IMR-90 (cell line): Measurements from ENCODE around the gene BRD4. TPM values are rescaled to one million over a fixed set of nuclear protein-coding genes. Genes with fewer than 3 reads are reported as not detected.
A peak's percentile ranks its signal among the peaks of the same experiment; 100 is the strongest.

Experiments used
- ATAC-seq: fragments of 200-7000 bp; cut with Tn5 transposase; 2 replicates; pipeline ENCODE4 v1.9.1; 2020; ENCODE audit warnings: low read depth, mild to moderate bottlenecking, moderate library complexity
- BruUV-seq: library from RNA; stranded (reverse); fragments of 400-500 nt; replicated peaks from 2 replicates; lab custom pipeline; 2021; lab: Mats Ljungman, UMichigan
- CTCF ChIA-PET: fragments of 300-600 bp; formaldehyde crosslinking; extraction: SDS; loops from one replicate; lab custom pipeline; 2021; ENCODE audit warnings: antibody characterized with exemption; lab: Yijun Ruan, JAX
- POLR2A ChIA-PET: fragments of 300-600 bp; sonication (Branson Sonifier 250); formaldehyde crosslinking; loops from one replicate; lab custom pipeline; 2022; ENCODE audit warnings: antibody characterized with exemption; ENCODE audit not compliant: unreplicated experiment; lab: Charles Lee
- DNase-seq: peaks from one replicate; pipeline ENCODE4 v3.0.0; 2013
- H2AFZ ChIP-seq: replicated peaks from 2 replicates; pipeline ENCODE3; 2013; ENCODE audit warnings: low read length, mild to moderate bottlenecking; ENCODE audit not compliant: poor library complexity
- H2AK5ac ChIP-seq: 2 replicates; pipeline ENCODE4 v1.6.1; 2013; ENCODE audit warnings: low read depth, low read length, inconsistent platforms
- H2AK9ac ChIP-seq: replicated peaks from 2 replicates; pipeline ENCODE3; 2013; ENCODE audit warnings: mild to moderate bottlenecking, low read depth, low read length, moderate library complexity; ENCODE audit not compliant: poor library complexity
- H2BK120ac ChIP-seq: 2 replicates; pipeline ENCODE4 v1.6.1; 2013; ENCODE audit warnings: low read depth, low read length, inconsistent platforms
- H2BK15ac ChIP-seq: 3 replicates; pipeline ENCODE4 v1.6.1; 2013; ENCODE audit warnings: low read depth, low read length, inconsistent platforms
- H2BK20ac ChIP-seq: 2 replicates; pipeline ENCODE4 v1.6.1; 2013; ENCODE audit warnings: low read depth, mild to moderate bottlenecking, inconsistent platforms, low read length, moderate library complexity
- H2BK5ac ChIP-seq: 2 replicates; pipeline ENCODE4 v1.6.1; 2013; ENCODE audit warnings: mild to moderate bottlenecking, low read depth, low read length, inconsistent platforms; ENCODE audit not compliant: poor library complexity, severe bottlenecking
- H3K14ac ChIP-seq: replicated peaks from 2 replicates; pipeline ENCODE4 v1.6.1; 2013; ENCODE audit warnings: low read depth, low read length, inconsistent platforms
- H3K18ac ChIP-seq: 2 replicates; pipeline ENCODE4 v1.6.1; 2013; ENCODE audit warnings: low read depth, low read length, control low read depth
- H3K23ac ChIP-seq: 2 replicates; pipeline ENCODE4 v1.6.1; 2013; ENCODE audit warnings: low read depth, low read length, inconsistent platforms
- H3K27ac ChIP-seq: 2 replicates; pipeline ENCODE4 v1.5.1; 2013; ENCODE audit warnings: mild to moderate bottlenecking, control low read depth, low read length; ENCODE audit not compliant: insufficient read depth
- H3K27me3 ChIP-seq: 2 replicates; pipeline ENCODE4 v1.6.1; 2013; ENCODE audit warnings: low read length; ENCODE audit not compliant: control insufficient read depth, insufficient read depth
- H3K36me3 ChIP-seq: 2 replicates; pipeline ENCODE4 v1.6.1; 2013; ENCODE audit warnings: low read length, mixed read lengths; ENCODE audit not compliant: control insufficient read depth, insufficient read depth
- H3K4ac ChIP-seq: 2 replicates; pipeline ENCODE4 v1.6.1; 2013; ENCODE audit warnings: low read depth, low read length, inconsistent platforms
- H3K4me1 ChIP-seq: 2 replicates; pipeline ENCODE4 v1.6.1; 2013; ENCODE audit warnings: low read length, mixed read lengths; ENCODE audit not compliant: control insufficient read depth, insufficient read depth
- H3K4me2 ChIP-seq: 2 replicates; pipeline ENCODE4 v1.6.1; 2013; ENCODE audit warnings: low read depth, mild to moderate bottlenecking, control low read depth, low read length, moderate library complexity
- H3K4me3 ChIP-seq: 2 replicates; pipeline ENCODE4 v1.5.1; 2013; ENCODE audit warnings: low read depth, mild to moderate bottlenecking, control low read depth, low read length, moderate library complexity; ENCODE audit not compliant: insufficient read depth
- H3K56ac ChIP-seq: 2 replicates; pipeline ENCODE4 v1.6.1; 2013; ENCODE audit warnings: low read length, inconsistent platforms; ENCODE audit not compliant: insufficient read depth; ENCODE audit errors: extremely low read depth
- H3K79me1 ChIP-seq, 2 experiments: 2 replicates each; pipeline ENCODE4 v1.6.1; 2013; ENCODE audit warnings: low read length in 2 of 2, inconsistent platforms in 1 of 2, low read depth in 1 of 2
- H3K9ac ChIP-seq: 2 replicates; pipeline ENCODE4 v1.6.1; 2013; ENCODE audit warnings: low read depth, low read length, control low read depth
- H3K9me1 ChIP-seq: 2 replicates; pipeline ENCODE4 v1.6.1; 2013; ENCODE audit warnings: low read length, inconsistent platforms; ENCODE audit not compliant: insufficient read depth
- H3K9me3 ChIP-seq: 2 replicates; pipeline ENCODE4 v1.6.1; 2013; ENCODE audit warnings: low read length; ENCODE audit not compliant: control insufficient read depth, insufficient read depth
- H4K20me1 ChIP-seq: 2 replicates; pipeline ENCODE4 v1.6.1; 2013; ENCODE audit warnings: low read length, inconsistent platforms; ENCODE audit not compliant: insufficient read depth
- H4K5ac ChIP-seq: 2 replicates; pipeline ENCODE4 v1.6.1; 2013; ENCODE audit warnings: mild to moderate bottlenecking, low read depth, low read length, control low read depth
- H4K8ac ChIP-seq, 2 experiments: 2 replicates each; pipeline ENCODE4 v1.6.1; 2013; ENCODE audit warnings: low read depth in 2 of 2, low read length in 2 of 2, control low read depth in 1 of 2, inconsistent platforms in 1 of 2
- H4K91ac ChIP-seq: 2 replicates; pipeline ENCODE4 v1.6.1; 2013; ENCODE audit warnings: low read depth, low read length, inconsistent platforms; ENCODE audit not compliant: insufficient read depth
- BHLHE40 ChIP-seq: fragments of 150-350 bp; IDR thresholded peaks from 2 replicates; pipeline ENCODE4 v1.6.1; 2016; ENCODE audit warnings: mild to moderate bottlenecking, low read depth, low read length
- CEBPB ChIP-seq: IDR thresholded peaks from 2 replicates; pipeline ENCODE4 v1.6.1; 2012; ENCODE audit warnings: low read depth, low read length, improper control_type of control experiment
- CHD1 ChIP-seq: IDR thresholded peaks from 2 replicates; pipeline ENCODE4 v1.6.1; 2012; ENCODE audit warnings: low read depth, low read length, improper control_type of control experiment
- FOS ChIP-seq: fragments of 150-350 bp; IDR thresholded peaks from 2 replicates; pipeline ENCODE4 v1.6.1; 2016; ENCODE audit warnings: low read depth, low read length
- MAFK ChIP-seq: IDR thresholded peaks from 2 replicates; pipeline ENCODE4 v1.6.1; 2012; ENCODE audit warnings: low read depth, low read length, improper control_type of control experiment
- MAZ ChIP-seq: IDR thresholded peaks from 2 replicates; pipeline ENCODE4 v1.6.1; 2012; ENCODE audit warnings: low read depth, mild to moderate bottlenecking, low read length, improper control_type of control experiment, moderate library complexity, borderline replicate concordance
- NFE2L2 ChIP-seq: fragments of 150-350 bp; IDR thresholded peaks from 2 replicates; pipeline ENCODE4 v1.6.1; 2016; ENCODE audit warnings: low read depth, mild to moderate bottlenecking, low read length
- POLR2A ChIP-seq: IDR thresholded peaks from 2 replicates; pipeline ENCODE4 v1.6.1; 2012; ENCODE audit warnings: mild to moderate bottlenecking, low read depth, low read length
- RAD21 ChIP-seq: IDR thresholded peaks from 2 replicates; pipeline ENCODE4 v1.6.1; 2012; ENCODE audit warnings: low read length, improper control_type of control experiment
- RCOR1 ChIP-seq: IDR thresholded peaks from 2 replicates; pipeline ENCODE4 v1.6.1; 2012; ENCODE audit warnings: mild to moderate bottlenecking, low read length, improper control_type of control experiment; ENCODE audit not compliant: insufficient replicate concordance
- RFX5 ChIP-seq: IDR thresholded peaks from 2 replicates; pipeline ENCODE4 v1.8.0; 2012; ENCODE audit warnings: low read depth, mild to moderate bottlenecking, low read length, moderate library complexity
- SMC3 ChIP-seq: fragments of 150-350 bp; IDR thresholded peaks from 2 replicates; pipeline ENCODE4 v1.6.1; 2016; ENCODE audit warnings: low read depth, mild to moderate bottlenecking, antibody characterized with exemption, low read length, moderate library complexity
- WGBS, 2 experiments: methylation state at CpG; one replicate each; pipeline versions ENCODE4 v1.1.5 to v1.1.7; 2013; ENCODE audit warnings: missing lambda C conversion rate in 2 of 2; ENCODE audit not compliant: insufficient read length in 1 of 2; ENCODE audit errors: extremely low coverage in 2 of 2; 5-methylcytosine and 5-hydroxymethylcytosine counted together
- dilution Hi-C: fragments of 300-500 bp; cut with HindIII; formaldehyde crosslinking; loops from one replicate; pipeline ENCODE4 v1.14.3; 2018; ENCODE audit warnings: low sequenced_read_pairs; ENCODE audit not compliant: unreplicated experiment
- in situ Hi-C: fragments of 300-500 bp; cut with MboI; formaldehyde crosslinking; loops from 3 replicates; pipeline ENCODE4 v1.14.3; 2019; ENCODE audit warnings: low sequenced_read_pairs, inconsistent platforms, mixed read lengths
- intact Hi-C: fragments of 100-400 bp; cut with micrococcal nuclease; formaldehyde crosslinking; loops from 2 replicates; pipeline ENCODE4 v1.10.0; 2022
- polyA plus RNA-seq, 3 experiments: library from polyadenylated mRNA; depleted of rRNA; stranded (reverse); fragments of >200 nt; gene quantifications; 2 replicates each; pipeline ENCODE4 v1.2.3, GENCODE V29; 2012; ENCODE audit warnings: low replicate concordance in 1 of 3
- total RNA-seq: library from RNA; depleted of rRNA; stranded (reverse); fragments of >200 nt; gene quantifications from 2 replicates; pipeline ENCODE4 v1.2.3, GENCODE V29; 2012
- TF ChIP-seq, protein P1 (sequence below): conservative IDR thresholded peaks from 2 replicates; pipeline ENCODE4 v1.5.1; 2012; ENCODE audit warnings: mild to moderate bottlenecking, low read depth, low read length, improper control_type of control experiment
- TF ChIP-seq, protein P2 (sequence below): fragments of 150-350 bp; IDR thresholded peaks from 2 replicates; pipeline ENCODE4 v1.6.1; 2017; ENCODE audit warnings: mild to moderate bottlenecking, antibody characterized with exemption, low read length, low read depth
- TF ChIP-seq, protein P3 (sequence below): fragments of 150-350 bp; IDR thresholded peaks from 2 replicates; pipeline ENCODE4 v1.6.1; 2016; ENCODE audit warnings: low read depth, mild to moderate bottlenecking, low read length, moderate library complexity, borderline replicate concordance

The BRD4 gene
- total and polyA plus RNA-seq, 2 of the 4 experiments (the other 2 are of a cell fraction): 7.0 to 21.1 TPM

DNA sequence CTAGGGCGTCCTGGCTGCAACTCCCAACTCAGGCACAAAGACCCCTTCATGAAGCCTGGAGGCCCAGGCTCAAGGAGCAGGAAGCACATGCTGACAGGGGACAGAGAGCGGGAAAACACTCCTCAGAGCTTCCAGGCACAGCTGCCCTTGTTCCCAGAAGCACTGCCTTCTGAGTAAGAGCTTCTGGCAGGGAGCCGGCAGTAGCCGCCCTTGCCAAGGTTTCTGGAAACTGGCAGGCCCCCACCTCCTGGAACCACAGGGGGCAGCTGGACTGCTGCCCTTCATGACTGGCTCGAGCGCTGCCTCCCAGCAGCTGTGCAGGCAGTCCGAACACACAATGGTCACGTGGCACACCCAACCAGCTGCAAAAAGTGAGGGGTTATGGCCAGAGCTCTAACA, 66.5 kb downstream of the BRD4 start:
- Histone ChIP-seq H3K9me3 (no peaks in the 10 kb centered on the region), H2BK15ac (no peak overlapping the region), H4K8ac (no peak overlapping the region), H2AFZ (peak overlapping the region; percentile 9), H3K79me1 (peaks cover 21 to 94% of the 10 kb centered on the region in 2 experiments), H3K23ac (no peak overlapping the region), H3K56ac (no peak overlapping the region), H3K4me2 (peak overlapping the region; percentile 4; the same call in 1 of the 2 replicates), H3K9ac (no peak overlapping the region), H2AK9ac (peak overlapping the region; percentile 79), H4K20me1 (peaks cover 97% of the 10 kb centered on the region), H2BK5ac (peak overlapping the region; percentile 6), H3K4me3 (no peak overlapping the region), H3K14ac (peak overlapping the region; percentile 74; the same call in 1 of the 2 replicates), H4K91ac (peak overlapping the region; percentile 8; the same call in 1 of the 2 replicates), H2AK5ac (peak overlapping the region; percentile 76; the same call in 1 of the 2 replicates), H4K5ac (no peak overlapping the region), H3K9me1 (peaks cover 43% of the 10 kb centered on the region), H3K36me3 (peaks cover 67% of the 10 kb centered on the region), H2BK120ac (no peak overlapping the region; the same call in 1 of the 2 replicates), H3K4ac (peak overlapping the region; percentile 70; the same call in 1 of the 2 replicates), H3K27me3 (no peaks in the 10 kb centered on the region), H3K18ac (peak overlapping the region; percentile 22; the same call in 1 of the 2 replicates), H3K4me1 (peaks cover 31% of the 10 kb centered on the region), H3K27ac (peak overlapping the region; percentile 48), H2BK20ac (no peak overlapping the region)
- no TSS peak for BruUV-seq
- DNase-seq (peak; percentile 98), ATAC-seq (peak; percentile 81)
- intact Hi-C loops: loop anchor here (2.0 kb wide), 2 partner anchors 15 to 65 kb away; no protein-coding TSS in a partner anchor
- POLR2A ChIA-PET: no interaction called here
- in situ Hi-C loops: no loop called here
- dilution Hi-C loops: no loop called here
- CTCF ChIA-PET: interaction anchor here (0.9 kb wide), 1 partner anchor 14 kb away, joined by 3 read pairs; no protein-coding TSS in a partner anchor
- WGBS, 2 experiments: 8% methylated on average over 5 of the region's 8 CpGs; no CpG with 5 or more reads in 1 of the 2 experiments
- TF ChIP-seq, protein P1, sequence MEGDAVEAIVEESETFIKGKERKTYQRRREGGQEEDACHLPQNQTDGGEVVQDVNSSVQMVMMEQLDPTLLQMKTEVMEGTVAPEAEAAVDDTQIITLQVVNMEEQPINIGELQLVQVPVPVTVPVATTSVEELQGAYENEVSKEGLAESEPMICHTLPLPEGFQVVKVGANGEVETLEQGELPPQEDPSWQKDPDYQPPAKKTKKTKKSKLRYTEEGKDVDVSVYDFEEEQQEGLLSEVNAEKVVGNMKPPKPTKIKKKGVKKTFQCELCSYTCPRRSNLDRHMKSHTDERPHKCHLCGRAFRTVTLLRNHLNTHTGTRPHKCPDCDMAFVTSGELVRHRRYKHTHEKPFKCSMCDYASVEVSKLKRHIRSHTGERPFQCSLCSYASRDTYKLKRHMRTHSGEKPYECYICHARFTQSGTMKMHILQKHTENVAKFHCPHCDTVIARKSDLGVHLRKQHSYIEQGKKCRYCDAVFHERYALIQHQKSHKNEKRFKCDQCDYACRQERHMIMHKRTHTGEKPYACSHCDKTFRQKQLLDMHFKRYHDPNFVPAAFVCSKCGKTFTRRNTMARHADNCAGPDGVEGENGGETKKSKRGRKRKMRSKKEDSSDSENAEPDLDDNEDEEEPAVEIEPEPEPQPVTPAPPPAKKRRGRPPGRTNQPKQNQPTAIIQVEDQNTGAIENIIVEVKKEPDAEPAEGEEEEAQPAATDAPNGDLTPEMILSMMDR: 0 out of 2 replicates have a peak, but pooled peaks have one; percentile 15
- TF ChIP-seq CEBPB: no peak
- no peak for TF ChIP-seq CHD1
- TF ChIP-seq RAD21: peak; percentile 33; the same call in 1 of the 2 replicates
- TF ChIP-seq RFX5: no peak
- no peak for TF ChIP-seq NFE2L2
- peak; percentile 84 for TF ChIP-seq BHLHE40
- TF ChIP-seq SMC3: peak; percentile 26; the same call in 1 of the 2 replicates
- TF ChIP-seq RCOR1: peak; percentile 91
- TF ChIP-seq, protein P2, sequence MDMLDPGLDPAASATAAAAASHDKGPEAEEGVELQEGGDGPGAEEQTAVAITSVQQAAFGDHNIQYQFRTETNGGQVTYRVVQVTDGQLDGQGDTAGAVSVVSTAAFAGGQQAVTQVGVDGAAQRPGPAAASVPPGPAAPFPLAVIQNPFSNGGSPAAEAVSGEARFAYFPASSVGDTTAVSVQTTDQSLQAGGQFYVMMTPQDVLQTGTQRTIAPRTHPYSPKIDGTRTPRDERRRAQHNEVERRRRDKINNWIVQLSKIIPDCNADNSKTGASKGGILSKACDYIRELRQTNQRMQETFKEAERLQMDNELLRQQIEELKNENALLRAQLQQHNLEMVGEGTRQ: peak; percentile 94
- peak; percentile 58; the same call in 1 of the 2 replicates for TF ChIP-seq FOS
- TF ChIP-seq, protein P3, sequence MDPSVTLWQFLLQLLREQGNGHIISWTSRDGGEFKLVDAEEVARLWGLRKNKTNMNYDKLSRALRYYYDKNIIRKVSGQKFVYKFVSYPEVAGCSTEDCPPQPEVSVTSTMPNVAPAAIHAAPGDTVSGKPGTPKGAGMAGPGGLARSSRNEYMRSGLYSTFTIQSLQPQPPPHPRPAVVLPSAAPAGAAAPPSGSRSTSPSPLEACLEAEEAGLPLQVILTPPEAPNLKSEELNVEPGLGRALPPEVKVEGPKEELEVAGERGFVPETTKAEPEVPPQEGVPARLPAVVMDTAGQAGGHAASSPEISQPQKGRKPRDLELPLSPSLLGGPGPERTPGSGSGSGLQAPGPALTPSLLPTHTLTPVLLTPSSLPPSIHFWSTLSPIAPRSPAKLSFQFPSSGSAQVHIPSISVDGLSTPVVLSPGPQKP: no peak
- TF ChIP-seq MAZ: peak; percentile 98
- TF ChIP-seq POLR2A: no peak
- no peak for TF ChIP-seq MAFK
